HG02852 (cell line): ENCODE results near the gene CMTM8.
A peak's percentile ranks its signal among the peaks of the same experiment; 100 is the strongest.

Experiments used
- ATAC-seq: cut with Tn5 transposase; IDR thresholded peaks from one replicate; pipeline ENCODE4 v1.9.1; 2021; ENCODE audit warnings: mild to moderate bottlenecking, moderate library complexity; ENCODE audit not compliant: unreplicated experiment

CMTM8 gene

GRCh38 chr3:32334675-32335074 is 96.2 kb downstream of the CMTM8 start:
- no peak for ATAC-seq

- no peak for ATAC-seq
Measured at GRCh38 chr3:32335365-32336112, 97.1 kb downstream of the CMTM8 start.

- no peak for ATAC-seq
Measured at GRCh38 chr3:32336113-32336498, 97.6 kb downstream of the CMTM8 start.

- ATAC-seq: no peak
Measured at GRCh38 chr3:32337505-32337904, 99.0 kb downstream of the CMTM8 start.

GRCh38 chr3:32340039-32340438 is 101.6 kb downstream of the CMTM8 start:
- no peak for ATAC-seq

- no peak for ATAC-seq
Measured at GRCh38 chr3:32340611-32341365, 102.3 kb downstream of the CMTM8 start.

GRCh38 chr3:32347343-32348125 is 109.1 kb downstream of the CMTM8 start:
- ATAC-seq: no peak

GRCh38 chr3:32349184-32349583 is 110.7 kb downstream of the CMTM8 start:
- no peak for ATAC-seq

- no peak for ATAC-seq
Measured at GRCh38 chr3:32352563-32352962, 114.1 kb downstream of the CMTM8 start.

- no peak for ATAC-seq
Measured at GRCh38 chr3:32353351-32353750, 114.9 kb downstream of the CMTM8 start.

GRCh38 chr3:32354362-32354778 is 115.9 kb downstream of the CMTM8 start:
- ATAC-seq: no peak

GRCh38 chr3:32355751-32356291 is 117.3 kb downstream of the CMTM8 start:
- ATAC-seq: no peak

GRCh38 chr3:32359766-32360492 is 121.4 kb downstream of the CMTM8 start:
- no peak for ATAC-seq

- ATAC-seq: no peak
Measured at GRCh38 chr3:32360493-32360827, 122.0 kb downstream of the CMTM8 start.

GRCh38 chr3:32366638-32367397 is 128.3 kb downstream of the CMTM8 start:
- ATAC-seq: peak; percentile 71

GRCh38 chr3:32367442-32367841 is 129.0 kb downstream of the CMTM8 start:
- no peak for ATAC-seq

GRCh38 chr3:32371461-32372212 is 133.2 kb downstream of the CMTM8 start:
- ATAC-seq: peak; percentile 42

- ATAC-seq: no peak
Measured at GRCh38 chr3:32372213-32372490, 133.7 kb downstream of the CMTM8 start.

GRCh38 chr3:32373276-32373675 is 134.8 kb downstream of the CMTM8 start:
- no peak for ATAC-seq

- ATAC-seq: no peak
Measured at GRCh38 chr3:32373844-32374243, 135.4 kb downstream of the CMTM8 start.
